Activated naive CD4-positive, alpha-beta T cell treated with anti-CD3 and anti-CD28 coated beads, Interleukin-2, amount 50 U/mL, for 24 hours (primary cell): ENCODE measurements around the gene SHC2.
"Not testable (repeated sequence)": the region's sequence is repeated elsewhere in the genome, so short reads cannot be mapped to it uniquely, and the experiment has no call there.

Experiments used
- H3K27ac Mint-ChIP-seq: one replicate; pipeline ENCODE4 v1.8.0; 2021; ENCODE audit warnings: mild to moderate bottlenecking, mixed read lengths
- H3K27me3 Mint-ChIP-seq: one replicate; pipeline ENCODE4 v1.8.0; 2021; ENCODE audit warnings: mixed read lengths
- H3K36me3 Mint-ChIP-seq: one replicate; pipeline ENCODE4 v1.8.0; 2021; ENCODE audit warnings: mixed read lengths
- H3K4me1 Mint-ChIP-seq: one replicate; pipeline ENCODE4 v1.8.0; 2021; ENCODE audit warnings: mixed read lengths
- H3K4me3 Mint-ChIP-seq: one replicate; pipeline ENCODE4 v1.8.0; 2021; ENCODE audit warnings: mild to moderate bottlenecking, mixed read lengths
- H3K9me3 Mint-ChIP-seq: one replicate; pipeline ENCODE4 v1.8.0; 2021; ENCODE audit warnings: mixed read lengths

SHC2 gene

DNA sequence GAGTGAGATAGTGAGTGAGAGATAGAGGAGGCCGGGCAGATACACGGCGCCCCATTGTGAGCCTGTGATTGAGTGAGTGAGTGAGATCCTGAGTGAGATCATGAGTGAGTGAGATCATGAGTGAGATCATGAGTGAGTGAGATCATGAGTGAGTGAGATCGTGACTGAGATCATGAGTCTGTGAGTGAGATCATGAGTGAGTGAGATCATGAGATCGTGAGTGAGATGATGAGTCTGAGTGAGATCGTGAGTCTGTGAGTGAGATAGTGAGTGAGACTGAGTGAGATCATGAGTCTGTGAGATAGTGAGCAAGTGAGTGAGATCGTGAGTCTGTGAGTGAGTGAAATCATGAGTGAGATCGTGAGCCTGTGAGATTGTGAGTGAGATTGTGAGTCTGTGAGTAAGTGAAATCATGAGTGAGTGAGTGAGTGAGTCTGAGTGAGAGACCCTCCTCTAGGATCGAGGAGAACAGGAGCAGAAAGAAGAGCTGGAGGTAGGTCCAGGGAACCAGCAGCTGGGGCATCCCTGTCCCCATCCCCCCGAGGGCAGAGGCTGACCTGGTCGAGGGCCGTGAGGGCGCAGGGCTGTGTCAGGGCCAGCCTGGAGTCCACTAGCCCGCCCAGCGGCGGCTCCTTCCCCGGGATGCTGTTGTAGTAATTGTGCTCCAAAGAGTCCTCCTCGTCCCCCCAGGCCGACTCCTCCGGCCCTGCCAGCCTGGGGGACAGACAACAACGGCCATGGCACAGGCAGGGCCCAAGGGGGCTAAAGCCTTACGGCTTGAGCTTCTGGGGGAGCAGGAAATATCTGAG lies 26.5 kb downstream of the SHC2 start:
- Mint-ChIP-seq H3K27me3 (peaks cover 10% of the 10 kb centered on the region), H3K27ac (no peak overlapping the region), H3K9me3 (no peaks in the 10 kb centered on the region), H3K4me1 (no peaks in the 10 kb centered on the region), H3K36me3 (no peaks in the 10 kb centered on the region), H3K4me3 (no peak overlapping the region)

DNA sequence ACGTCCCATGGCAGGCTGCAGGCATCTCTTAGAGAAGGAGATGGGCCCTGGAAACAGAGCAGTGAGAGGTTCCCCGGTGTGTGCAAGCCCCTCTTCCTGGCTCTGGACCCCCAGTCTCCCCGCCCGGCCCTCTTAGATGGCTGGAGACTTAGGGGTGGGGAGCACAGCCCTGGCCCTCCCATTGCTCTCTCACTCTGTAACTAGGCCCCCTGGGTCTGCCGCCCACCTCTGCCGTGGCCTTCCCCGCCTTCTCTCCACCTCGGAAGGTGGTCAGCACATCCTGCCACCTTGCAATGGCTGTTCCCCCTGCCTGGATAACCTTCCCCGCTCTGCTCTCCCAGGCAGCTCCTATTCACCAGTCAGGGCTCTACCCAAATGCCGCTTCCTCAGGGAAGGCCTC lies 30.1 kb downstream of the SHC2 start:
- Mint-ChIP-seq H3K27me3 (peaks cover 2% of the 10 kb centered on the region), H3K36me3 (no peaks in the 10 kb centered on the region), H3K27ac (no peak overlapping the region), H3K9me3 (no peaks in the 10 kb centered on the region), H3K4me1 (no peaks in the 10 kb centered on the region), H3K4me3 (no peak overlapping the region)

DNA sequence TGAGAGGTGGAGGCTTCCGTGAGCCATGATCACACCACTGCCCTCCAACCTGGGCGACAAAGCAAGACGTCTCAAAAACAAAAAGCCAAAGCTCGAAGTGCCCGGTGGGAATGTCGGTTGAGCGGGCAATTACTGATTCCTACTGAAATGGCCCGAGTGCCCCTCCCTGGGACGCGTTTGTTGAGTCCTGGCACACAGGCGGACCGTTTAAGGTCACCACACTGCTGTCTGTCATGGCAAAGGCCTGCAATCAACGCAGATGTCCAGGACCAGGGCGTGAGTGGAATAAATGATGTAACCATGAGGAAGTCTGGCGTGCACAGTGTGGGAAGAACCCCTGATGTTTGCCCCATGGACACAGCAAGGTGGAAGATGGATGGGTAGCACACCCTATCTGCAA lies 32.7 kb downstream of the SHC2 start:
- H3K27me3 Mint-ChIP-seq = peaks cover 2% of the 10 kb centered on the region
- H3K4me1 Mint-ChIP-seq = no peaks in the 10 kb centered on the region
- H3K36me3 Mint-ChIP-seq = no peaks in the 10 kb centered on the region
- H3K27ac Mint-ChIP-seq = no peak overlapping the region
- no peak overlapping the region for H3K4me3 Mint-ChIP-seq
- no peaks in the 10 kb centered on the region for H3K9me3 Mint-ChIP-seq

DNA sequence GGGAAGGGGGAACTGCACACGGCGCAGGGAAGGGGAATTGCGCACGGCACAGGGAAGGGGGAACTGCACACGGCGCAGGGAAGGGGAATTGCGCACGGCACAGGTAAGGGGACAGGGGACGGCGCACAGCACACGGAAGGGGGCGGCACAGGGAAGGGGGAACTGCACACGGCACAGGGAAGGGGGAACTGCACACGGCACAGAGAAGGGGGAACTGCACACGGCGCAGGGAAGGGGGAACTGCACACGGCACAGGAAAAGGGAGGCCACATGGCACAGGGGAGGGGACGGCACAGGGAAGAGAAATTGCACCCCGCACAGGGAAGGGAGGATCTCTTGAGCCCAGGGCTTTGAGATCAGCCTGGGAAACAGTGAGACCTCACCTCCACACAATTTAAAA lies 33.2 kb downstream of the SHC2 start:
- not testable (repeated sequence) for H3K4me3 Mint-ChIP-seq

DNA sequence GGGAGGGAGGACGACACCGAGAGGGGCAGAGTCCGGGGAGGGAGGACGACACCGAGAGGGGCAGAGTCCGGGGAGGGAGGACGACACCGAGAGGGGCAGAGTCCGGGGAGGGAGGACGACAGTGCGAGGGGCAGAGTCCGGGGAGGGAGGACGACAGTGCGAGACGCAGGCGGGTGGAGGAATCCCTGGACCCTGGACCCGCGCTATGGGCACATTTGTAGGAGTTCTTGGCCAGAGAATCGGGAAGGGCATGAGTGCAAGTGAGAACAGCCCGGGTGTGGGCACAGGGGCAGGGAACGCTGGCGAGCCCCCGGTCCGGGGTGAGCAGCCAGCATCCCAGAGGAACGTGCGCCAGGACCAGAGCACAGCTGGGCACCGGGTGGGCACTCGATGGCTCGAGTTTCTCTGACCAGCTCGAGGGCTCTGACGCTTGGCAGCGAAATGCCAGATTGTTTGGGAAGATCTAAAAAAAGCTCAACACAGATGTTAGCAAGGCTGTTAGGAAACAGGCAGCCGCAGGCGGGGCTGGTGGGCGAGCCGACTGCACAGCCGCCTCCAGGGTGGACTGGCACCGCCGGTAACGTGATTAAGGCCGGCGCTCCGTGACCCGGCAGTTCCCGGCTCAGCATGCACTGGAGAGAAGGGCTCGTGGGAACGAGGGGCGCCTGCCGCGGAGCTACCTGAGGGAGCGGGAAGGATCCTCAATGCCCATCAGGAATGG lies 33.9 kb downstream of the SHC2 start:
- no peak overlapping the region for H3K4me3 Mint-ChIP-seq

More for the DNA sequence above, 33.2 kb downstream of the SHC2 start:
- not testable (repeated sequence) for H3K4me1 Mint-ChIP-seq, H3K36me3 Mint-ChIP-seq, H3K9me3 Mint-ChIP-seq, H3K27ac Mint-ChIP-seq, H3K27me3 Mint-ChIP-seq

DNA sequence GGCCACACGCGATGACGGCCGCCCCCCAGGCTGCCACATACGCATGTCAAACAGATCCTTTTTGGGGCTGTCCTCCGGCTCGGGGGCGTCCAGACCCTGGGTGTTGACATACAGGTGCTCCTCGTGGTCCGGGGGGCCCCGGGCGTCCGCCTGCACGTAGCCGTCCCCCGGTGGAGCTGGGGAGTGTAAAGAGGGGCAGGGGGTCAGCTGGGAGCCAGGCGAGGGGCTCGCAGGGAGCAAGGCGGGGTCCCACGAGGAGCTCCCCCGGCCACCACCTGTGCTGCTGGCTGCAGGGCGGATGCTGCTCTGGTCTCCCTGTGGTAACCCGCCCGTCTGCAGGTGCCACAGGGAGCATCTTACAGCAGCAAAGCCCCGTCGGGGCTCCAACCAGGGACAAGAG lies 35.8 kb downstream of the SHC2 start:
- no peak overlapping the region for H3K27ac Mint-ChIP-seq
- no peaks in the 10 kb centered on the region for H3K9me3 Mint-ChIP-seq
- peaks cover 2% of the 10 kb centered on the region for H3K27me3 Mint-ChIP-seq
- no peaks in the 10 kb centered on the region for H3K4me1 Mint-ChIP-seq
- no peaks in the 10 kb centered on the region for H3K36me3 Mint-ChIP-seq
- H3K4me3 Mint-ChIP-seq = no peak overlapping the region

More for the DNA sequence above, 33.9 kb downstream of the SHC2 start:
- no peaks in the 10 kb centered on the region for H3K4me1 Mint-ChIP-seq
- H3K27me3 Mint-ChIP-seq = peaks cover 2% of the 10 kb centered on the region
- no peak overlapping the region for H3K27ac Mint-ChIP-seq
- no peaks in the 10 kb centered on the region for H3K36me3 Mint-ChIP-seq
- no peaks in the 10 kb centered on the region for H3K9me3 Mint-ChIP-seq

DNA sequence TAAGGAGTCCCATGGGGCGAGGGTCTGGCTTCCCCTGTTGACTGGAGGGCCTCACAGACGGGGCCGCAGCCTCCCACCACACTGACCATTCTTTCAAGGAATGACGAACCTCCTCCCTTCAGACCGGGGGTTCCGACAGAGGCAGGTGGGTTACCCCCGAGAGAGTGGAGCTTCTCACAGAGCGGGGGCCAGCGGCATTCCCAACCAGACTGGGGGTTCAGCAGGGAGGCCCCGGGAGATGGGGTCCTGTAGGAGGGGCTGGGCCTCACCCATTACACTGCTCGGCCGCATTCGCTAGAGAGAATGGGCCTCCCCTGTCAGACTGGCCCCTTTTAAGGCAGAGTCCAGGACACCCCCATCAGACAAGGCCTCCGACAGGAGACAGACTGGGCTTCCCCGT lies 36.3 kb downstream of the SHC2 start:
- H3K4me1 Mint-ChIP-seq = no peaks in the 10 kb centered on the region
- H3K27me3 Mint-ChIP-seq = peaks cover 2% of the 10 kb centered on the region
- no peak overlapping the region for H3K4me3 Mint-ChIP-seq
- H3K27ac Mint-ChIP-seq = no peak overlapping the region
- no peaks in the 10 kb centered on the region for H3K36me3 Mint-ChIP-seq
- no peaks in the 10 kb centered on the region for H3K9me3 Mint-ChIP-seq

DNA sequence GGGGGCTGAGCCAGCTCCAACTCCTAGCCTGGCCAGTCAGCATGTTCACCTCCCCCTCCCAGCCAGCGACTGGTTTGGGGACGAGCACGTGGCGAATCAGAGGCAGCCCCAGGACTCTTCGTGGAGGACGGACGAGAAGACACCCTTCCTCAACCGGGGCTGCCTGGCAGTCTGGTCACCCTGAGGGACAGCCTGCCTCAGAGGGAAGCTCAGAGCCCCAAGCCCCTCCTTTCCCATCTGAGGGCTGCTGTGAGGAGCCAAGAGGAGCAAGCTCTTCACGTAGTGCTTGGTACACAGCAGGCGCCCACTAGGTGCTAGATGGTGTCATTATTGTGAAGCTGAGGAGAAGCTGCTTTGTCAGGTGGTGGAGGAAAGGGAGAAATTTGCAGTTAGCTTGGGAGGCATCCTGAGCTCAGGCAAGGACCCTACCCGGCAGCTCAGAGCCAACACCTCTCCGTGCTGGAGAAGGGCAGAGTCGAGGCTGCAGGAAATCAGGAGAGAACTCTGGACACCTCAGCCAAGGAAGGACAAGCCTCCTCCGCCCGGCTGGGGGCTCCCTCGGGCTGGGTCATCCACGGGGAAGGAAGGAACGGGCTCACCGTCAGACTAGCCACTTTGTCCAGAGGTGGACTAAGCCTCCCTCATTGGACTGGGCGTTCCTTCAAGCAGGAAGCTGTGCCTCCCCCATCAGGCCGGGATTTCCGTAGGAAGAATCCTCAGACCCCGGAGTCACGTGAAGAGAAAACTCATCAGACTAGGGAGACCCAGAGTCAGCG lies 37.0 kb downstream of the SHC2 start:
- peaks cover 2% of the 10 kb centered on the region for H3K27me3 Mint-ChIP-seq
- no peaks in the 10 kb centered on the region for H3K4me1 Mint-ChIP-seq
- no peak overlapping the region for H3K4me3 Mint-ChIP-seq
- H3K36me3 Mint-ChIP-seq = no peaks in the 10 kb centered on the region
- no peaks in the 10 kb centered on the region for H3K9me3 Mint-ChIP-seq
- no peak overlapping the region for H3K27ac Mint-ChIP-seq

DNA sequence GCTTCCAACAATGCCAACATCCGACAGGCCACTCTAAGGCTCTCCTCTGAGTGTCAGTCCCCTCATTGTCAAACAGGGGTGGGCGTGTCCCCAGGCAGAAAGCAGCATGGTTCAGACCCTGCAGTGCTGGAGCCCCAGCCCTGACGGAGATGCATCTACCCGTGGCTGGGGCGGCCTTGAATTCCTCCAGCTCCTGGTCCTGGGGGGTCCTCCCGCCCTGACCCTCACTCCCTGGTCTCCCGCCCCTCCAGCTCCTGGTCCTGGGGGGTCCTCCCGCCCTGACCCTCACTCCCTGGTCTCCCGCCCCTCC lies 38.0 kb downstream of the SHC2 start:
- not testable (repeated sequence) for H3K9me3 Mint-ChIP-seq, H3K36me3 Mint-ChIP-seq, H3K4me1 Mint-ChIP-seq, H3K27ac Mint-ChIP-seq, H3K27me3 Mint-ChIP-seq, H3K4me3 Mint-ChIP-seq

DNA sequence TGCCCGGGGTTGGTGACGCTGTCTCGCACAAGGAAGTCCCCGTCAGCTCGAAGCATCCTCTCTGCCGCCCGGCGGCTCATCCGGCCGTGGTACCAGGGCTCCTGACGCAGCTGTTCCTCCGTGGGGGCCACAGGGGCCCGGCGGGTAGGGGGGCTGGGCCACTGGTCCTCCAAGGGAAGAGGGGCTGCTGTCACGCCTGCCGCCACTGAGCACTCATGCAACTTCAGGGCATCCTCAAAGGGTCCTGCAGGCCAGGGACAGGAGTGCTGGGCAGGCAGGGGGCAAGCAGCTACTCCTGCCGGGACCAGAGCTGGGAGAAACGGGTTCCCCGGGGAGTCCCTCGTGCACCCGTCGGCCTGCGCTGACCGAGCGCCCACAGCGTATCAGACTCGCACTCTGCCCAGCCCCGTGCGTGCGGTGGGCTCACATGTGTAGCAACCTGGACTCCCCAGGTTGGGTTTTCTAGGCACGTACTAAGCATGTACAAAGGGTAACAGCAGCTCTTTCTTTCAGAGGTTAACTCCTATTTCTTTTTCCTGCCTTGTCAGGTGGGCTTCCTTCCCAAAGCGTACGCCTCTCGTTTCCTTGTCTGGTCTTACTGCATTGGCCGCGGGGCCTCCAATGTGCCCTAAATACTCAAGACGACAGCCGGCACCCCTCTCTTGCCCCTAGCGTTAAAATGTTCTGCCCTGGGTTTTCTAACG lies 38.5 kb downstream of the SHC2 start:
- no peaks in the 10 kb centered on the region for H3K36me3 Mint-ChIP-seq
- peaks cover 2% of the 10 kb centered on the region for H3K27me3 Mint-ChIP-seq
- H3K27ac Mint-ChIP-seq = no peak overlapping the region
- H3K4me3 Mint-ChIP-seq = no peak overlapping the region
- no peaks in the 10 kb centered on the region for H3K9me3 Mint-ChIP-seq
- no peaks in the 10 kb centered on the region for H3K4me1 Mint-ChIP-seq

DNA sequence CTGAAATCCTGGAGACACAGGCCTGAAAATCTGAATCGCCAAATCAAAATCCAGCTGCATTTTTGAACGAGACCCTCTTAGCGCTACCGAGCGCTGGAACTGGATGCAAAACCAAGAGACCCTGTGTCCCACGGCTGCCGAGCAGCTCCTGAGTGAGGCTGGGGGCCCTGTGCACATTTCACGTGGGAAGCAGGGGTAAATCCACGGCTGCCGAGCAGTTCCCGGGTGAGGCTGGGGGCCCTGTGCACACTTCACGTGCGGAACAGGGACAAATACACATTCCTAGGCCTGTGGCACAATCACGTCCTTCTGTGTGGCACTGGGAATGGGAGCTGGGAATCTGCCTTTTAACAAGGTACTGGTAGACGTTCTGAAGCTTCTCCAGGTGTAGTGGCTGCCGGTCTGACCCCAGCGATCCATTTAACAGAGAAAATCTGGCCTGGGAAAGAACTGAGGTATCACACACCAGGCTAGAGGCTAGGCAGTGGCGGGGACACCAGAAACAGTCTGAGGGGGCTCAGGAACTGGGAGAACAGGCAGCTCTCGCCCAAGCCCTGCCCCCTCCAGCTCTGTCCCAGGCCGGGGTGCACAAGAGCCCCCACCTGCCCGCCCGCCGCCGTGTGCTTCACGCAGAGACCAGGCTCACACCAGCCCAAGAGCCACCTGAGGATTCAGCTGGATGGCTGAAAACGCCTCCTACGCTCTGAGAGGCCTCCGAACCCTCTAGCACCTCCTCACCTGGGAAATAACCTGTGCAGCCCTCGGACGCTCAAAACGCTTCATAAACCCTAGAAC lies 40.9 kb downstream of the SHC2 start:
- no peaks in the 10 kb centered on the region for H3K36me3 Mint-ChIP-seq
- peaks cover 2% of the 10 kb centered on the region for H3K27me3 Mint-ChIP-seq
- H3K4me1 Mint-ChIP-seq = no peaks in the 10 kb centered on the region
- no peaks in the 10 kb centered on the region for H3K9me3 Mint-ChIP-seq
- no peak overlapping the region for H3K4me3 Mint-ChIP-seq
- H3K27ac Mint-ChIP-seq = no peak overlapping the region

DNA sequence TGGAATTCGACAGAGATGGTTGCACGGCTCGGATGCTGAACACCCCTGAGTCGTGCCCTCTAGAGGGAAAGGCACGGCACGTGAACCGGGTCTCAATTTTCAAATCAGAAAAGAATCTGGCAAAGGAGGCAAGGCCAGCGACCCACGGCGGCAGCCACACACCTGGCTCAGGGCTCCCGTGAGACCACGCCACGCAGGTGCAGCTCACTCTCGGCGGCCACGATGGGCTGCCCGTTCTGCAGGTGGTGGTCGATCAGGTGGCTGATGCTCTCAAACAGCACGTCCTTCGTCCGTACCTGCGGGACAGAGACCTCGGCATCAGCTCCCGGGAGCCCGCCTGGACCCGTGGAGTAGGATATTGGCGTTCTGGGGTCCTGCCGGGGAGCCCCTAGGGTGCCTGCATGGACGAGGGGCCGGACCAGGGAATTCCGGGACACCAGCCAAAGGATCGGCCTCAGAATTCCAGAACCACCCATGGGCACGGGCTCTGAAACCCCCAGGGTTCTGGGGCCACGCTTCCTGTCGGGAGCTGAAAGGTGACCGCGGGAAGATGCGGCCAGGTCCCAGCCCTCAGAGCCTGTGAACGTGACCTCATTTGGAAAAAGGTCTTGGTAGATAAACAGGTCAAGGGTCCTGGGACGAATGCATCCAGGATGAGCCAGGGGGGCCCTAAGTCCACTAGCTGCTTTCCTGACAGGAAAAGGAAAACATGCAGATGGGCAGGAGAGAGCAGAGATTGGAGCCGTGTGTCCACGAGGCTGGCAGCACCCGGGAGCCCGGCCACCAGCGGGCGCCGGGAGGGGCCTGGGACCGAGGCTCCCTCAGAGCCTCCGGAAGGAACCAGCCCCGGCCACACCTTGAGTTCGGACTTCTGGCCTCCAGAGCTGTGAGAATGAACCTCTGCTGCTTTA lies 41.8 kb downstream of the SHC2 start:
- Mint-ChIP-seq H3K4me1 (no peaks in the 10 kb centered on the region), H3K27me3 (peaks cover 2% of the 10 kb centered on the region)

DNA sequence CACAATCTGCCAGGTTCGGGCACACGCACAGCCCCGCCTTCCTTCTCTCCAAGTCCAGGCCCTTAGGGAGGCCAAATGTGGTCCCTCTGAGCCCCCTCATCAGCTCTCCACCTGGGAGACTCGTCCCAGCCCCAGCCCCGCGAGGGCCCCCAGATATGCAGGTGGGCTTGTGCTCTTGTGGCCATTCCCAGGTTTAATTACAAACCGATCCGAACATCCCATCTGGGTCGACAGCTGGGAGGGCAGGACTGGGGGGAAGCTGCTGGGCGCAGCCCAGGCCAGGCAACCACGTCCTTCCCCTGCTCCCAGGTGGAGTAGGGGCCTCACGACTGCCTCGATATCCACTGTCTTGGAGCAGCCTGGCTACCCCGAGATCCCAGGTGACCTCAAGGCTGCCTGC lies 44.4 kb downstream of the SHC2 start:
- Mint-ChIP-seq H3K27ac (no peak overlapping the region), H3K4me1 (no peaks in the 10 kb centered on the region), H3K4me3 (no peak overlapping the region), H3K9me3 (no peaks in the 10 kb centered on the region), H3K27me3 (no peaks in the 10 kb centered on the region), H3K36me3 (no peaks in the 10 kb centered on the region)

More for the DNA sequence above, 41.8 kb downstream of the SHC2 start:
- H3K4me3 Mint-ChIP-seq = no peak overlapping the region
- no peaks in the 10 kb centered on the region for H3K9me3 Mint-ChIP-seq
- H3K36me3 Mint-ChIP-seq = no peaks in the 10 kb centered on the region
- H3K27ac Mint-ChIP-seq = no peak overlapping the region

DNA sequence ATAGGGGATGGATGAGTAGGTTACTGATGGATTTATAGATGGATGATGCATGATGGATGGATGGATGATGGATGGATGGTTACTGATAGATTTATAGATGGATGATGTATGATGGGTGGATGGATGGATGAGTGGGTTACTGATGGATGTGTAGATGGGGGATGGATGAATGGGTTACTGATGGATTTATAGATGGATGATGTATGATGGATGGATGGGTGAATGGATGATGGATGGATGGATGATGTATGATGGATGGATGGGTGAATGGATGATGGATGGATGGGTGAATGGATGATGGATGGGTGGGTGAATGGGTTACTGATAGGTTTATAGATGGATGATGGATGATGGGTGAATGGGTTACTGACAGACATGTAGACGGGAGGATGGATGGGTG lies 45.5 kb downstream of the SHC2 start:
- Mint-ChIP-seq H3K9me3 (no peaks in the 10 kb centered on the region), H3K4me3 (no peak overlapping the region), H3K27ac (no peak overlapping the region), H3K27me3 (no peaks in the 10 kb centered on the region), H3K36me3 (no peaks in the 10 kb centered on the region), H3K4me1 (no peaks in the 10 kb centered on the region)
